GM18867 (cell line): Measurements from ENCODE around the gene RPS6KA1.

Experiments used
- ATAC-seq: cut with Tn5 transposase; IDR thresholded peaks from one replicate; pipeline ENCODE4 v1.9.1; 2021; ENCODE audit warnings: mild to moderate bottlenecking, moderate library complexity; ENCODE audit not compliant: unreplicated experiment

RPS6KA1 gene

GRCh38 chr1:26531651-26532131 is 2.1 kb downstream of the RPS6KA1 start:
- ATAC-seq = no peak

- no peak for ATAC-seq
These were observed 4.5 kb downstream of the RPS6KA1 start for GRCh38 chr1:26533951-26534509.

GRCh38 chr1:26535201-26535600 is 5.6 kb downstream of the RPS6KA1 start:
- ATAC-seq = no peak

GRCh38 chr1:26536081-26536480 is 6.5 kb downstream of the RPS6KA1 start:
- ATAC-seq = no peak

GRCh38 chr1:26536521-26536920 is 7.0 kb downstream of the RPS6KA1 start:
- ATAC-seq = no peak

- ATAC-seq = no peak
These were observed 8.4 kb downstream of the RPS6KA1 start for GRCh38 chr1:26537951-26538352.

GRCh38 chr1:26538480-26539412 is 9.2 kb downstream of the RPS6KA1 start:
- ATAC-seq = no peak

GRCh38 chr1:26539722-26540121 is 10.2 kb downstream of the RPS6KA1 start:
- ATAC-seq = no peak

- no peak for ATAC-seq
These were observed 10.8 kb downstream of the RPS6KA1 start for GRCh38 chr1:26540351-26540750.

- ATAC-seq = no peak
These were observed 11.9 kb downstream of the RPS6KA1 start for GRCh38 chr1:26541431-26541815.

GRCh38 chr1:26541816-26542711 is 12.5 kb downstream of the RPS6KA1 start:
- peak; percentile 49 for ATAC-seq

GRCh38 chr1:26542771-26543451 is 13.3 kb downstream of the RPS6KA1 start:
- ATAC-seq = no peak

- no peak for ATAC-seq
These were observed 13.9 kb downstream of the RPS6KA1 start for GRCh38 chr1:26543462-26543861.

GRCh38 chr1:26544126-26544525 is 14.6 kb downstream of the RPS6KA1 start:
- no peak for ATAC-seq

GRCh38 chr1:26545969-26546323 is 16.4 kb downstream of the RPS6KA1 start:
- no peak for ATAC-seq

- ATAC-seq = no peak
These were observed 16.8 kb downstream of the RPS6KA1 start for GRCh38 chr1:26546375-26546774.

- ATAC-seq = no peak
These were observed 17.3 kb downstream of the RPS6KA1 start for GRCh38 chr1:26546819-26547218.

GRCh38 chr1:26548841-26549240 is 19.3 kb downstream of the RPS6KA1 start:
- ATAC-seq = no peak

GRCh38 chr1:26550946-26551345 is 21.4 kb downstream of the RPS6KA1 start:
- no peak for ATAC-seq

- ATAC-seq = no peak
These were observed 23.2 kb downstream of the RPS6KA1 start for GRCh38 chr1:26552720-26553119.
